ENCODE results near the gene FSHB.

DNA sequence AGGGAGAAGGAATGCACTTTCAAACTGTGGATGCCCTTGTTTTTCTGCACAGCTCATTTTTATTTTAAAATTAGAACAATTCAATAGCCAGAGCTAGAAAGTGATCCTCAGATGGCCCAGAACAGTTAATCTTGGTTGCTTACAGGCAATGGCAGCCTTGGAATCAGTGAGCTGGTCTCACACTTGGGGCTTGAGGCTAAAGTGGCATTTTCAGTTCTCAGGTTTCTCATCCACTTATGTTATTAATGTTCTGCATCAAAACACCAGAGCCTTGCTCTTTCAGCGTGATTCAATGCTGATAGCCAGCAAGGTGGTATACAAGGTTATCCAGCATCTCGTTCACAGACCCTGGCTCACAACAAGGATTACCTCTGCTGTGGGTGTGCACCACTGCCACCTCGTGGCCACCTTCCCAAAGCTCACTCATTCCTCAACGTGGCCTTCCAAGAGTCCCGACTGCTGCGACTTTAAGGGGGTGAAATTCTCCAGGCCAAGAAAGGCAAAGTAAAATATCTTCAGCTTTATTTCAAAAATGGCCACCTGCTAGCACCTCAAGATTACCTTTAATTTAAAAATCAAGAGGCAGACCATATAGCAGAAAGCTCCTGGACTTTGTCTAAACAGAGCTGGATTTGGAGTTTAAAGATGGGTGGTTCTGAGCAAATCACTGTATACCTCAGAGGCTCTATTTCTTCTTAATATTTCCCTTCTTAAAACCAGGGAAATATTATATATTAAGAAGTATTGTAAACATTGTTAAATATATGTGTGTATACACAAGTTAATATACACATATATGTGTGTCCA lies 34.2 kb upstream of the FSHB start:
- peak; percentile 60 for TF ChIP-seq CTCF (conservative IDR thresholded peaks at IDR 0.05; ENCODE audit: low read depth, low read length)
- no peak for TF ChIP-seq CEBPB (IDR thresholded peaks at IDR 0.05; ENCODE audit: low read depth, low read length)
- no peak for TF ChIP-seq POLR2A (IDR thresholded peaks at IDR 0.05; ENCODE audit: low read depth, low read length)
- TF ChIP-seq MAZ (IDR thresholded peaks at IDR 0.05; ENCODE audit: borderline replicate concordance, low read depth, low read length) = no peak
- no peak for TF ChIP-seq MXI1 (IDR thresholded peaks at IDR 0.05; ENCODE audit: borderline replicate concordance, low read depth, low read length)
- peak; percentile 44 for TF ChIP-seq RAD21 (IDR thresholded peaks at IDR 0.05; ENCODE audit: low read length)
- TF ChIP-seq BHLHE40 (IDR thresholded peaks at IDR 0.05; ENCODE audit: low read depth, low read length) = no peak
